ENCODE results near the gene ADCY5.

Gene ADCY5

GRCh38 chr3:123423806-123424205 lies 25.1 kb downstream of the ADCY5 start:
- Histone ChIP-seq H3K27ac (ENCODE audit: low read depth, low read length) (no peak overlapping the region), H3K4me1 (ENCODE audit: control insufficient read depth, low read depth, low read length) (no peaks in the 10 kb centered on the region), H3K79me2 (ENCODE audit: control insufficient read depth, insufficient read depth, low read length) (no peaks in the 10 kb centered on the region), H3K18ac (ENCODE audit: low read length) (no peak overlapping the region), H3K4me3 (ENCODE audit: low read length) (no peak overlapping the region), H4K8ac (ENCODE audit: low read depth, low read length) (no peak overlapping the region), H3K27me3 (ENCODE audit: insufficient read depth, low read length, poor library complexity) (no peaks in the 10 kb centered on the region), H4K5ac (ENCODE audit: low read length) (no peak overlapping the region), H3K79me1 (ENCODE audit: low read length) (no peaks in the 10 kb centered on the region), H3K56ac (ENCODE audit: low read length) (no peak overlapping the region), H2BK120ac (ENCODE audit: low read depth, low read length) (no peak overlapping the region), H2BK5ac (ENCODE audit: low read length) (no peak overlapping the region), H3K36me3 (ENCODE audit: control insufficient read depth, insufficient read depth, low read length) (no peaks in the 10 kb centered on the region), H3K9ac (ENCODE audit: low read length) (no peak overlapping the region), H2BK15ac (replicated peaks; ENCODE audit: low read depth) (no peak overlapping the region), H2AK5ac (ENCODE audit: low read length) (no peak overlapping the region), H3K4me2 (ENCODE audit: low read length) (no peak overlapping the region), H3K23ac (ENCODE audit: low read length) (no peak overlapping the region), H3K4ac (ENCODE audit: low read depth, low read length) (no peak overlapping the region)
- DNase-seq: no peak
- no CpG with 5 or more reads among the region's 7 CpGs for WGBS (ENCODE audit: extremely low coverage, insufficient coverage, low lambda C conversion rate)

GRCh38 chr3:123423031-123423430 lies 25.9 kb downstream of the ADCY5 start:
- no peaks in the 10 kb centered on the region for H3K27me3 ChIP-seq (ENCODE audit: insufficient read depth, low read length, poor library complexity)
- no peak overlapping the region for H4K8ac ChIP-seq (ENCODE audit: low read depth, low read length)
- H3K79me2 ChIP-seq (ENCODE audit: control insufficient read depth, insufficient read depth, low read length): no peaks in the 10 kb centered on the region
- H3K56ac ChIP-seq (ENCODE audit: low read length): no peak overlapping the region
- H3K79me1 ChIP-seq (ENCODE audit: low read length): no peaks in the 10 kb centered on the region
- H2AK5ac ChIP-seq (ENCODE audit: low read length): no peak overlapping the region
- H2BK5ac ChIP-seq (ENCODE audit: low read length): no peak overlapping the region
- no peak overlapping the region for H3K9ac ChIP-seq (ENCODE audit: low read length)
- H3K4ac ChIP-seq (ENCODE audit: low read depth, low read length): no peak overlapping the region
- DNase-seq: no peak
- no peak overlapping the region for H2BK15ac ChIP-seq (replicated peaks; ENCODE audit: low read depth)
- no peak overlapping the region for H4K5ac ChIP-seq (ENCODE audit: low read length)
- no peak overlapping the region for H3K27ac ChIP-seq (ENCODE audit: low read depth, low read length)
- no peak overlapping the region for H3K4me3 ChIP-seq (ENCODE audit: low read length)
- H3K4me2 ChIP-seq (ENCODE audit: low read length): no peak overlapping the region
- H3K18ac ChIP-seq (ENCODE audit: low read length): no peak overlapping the region
- no CpG with 5 or more reads among the region's 12 CpGs for WGBS (ENCODE audit: extremely low coverage, insufficient coverage, low lambda C conversion rate)
- no peaks in the 10 kb centered on the region for H3K4me1 ChIP-seq (ENCODE audit: control insufficient read depth, low read depth, low read length)
- no peak overlapping the region for H2BK120ac ChIP-seq (ENCODE audit: low read depth, low read length)
- H3K23ac ChIP-seq (ENCODE audit: low read length): no peak overlapping the region
- no peaks in the 10 kb centered on the region for H3K36me3 ChIP-seq (ENCODE audit: control insufficient read depth, insufficient read depth, low read length)

GRCh38 chr3:123422457-123422856 lies 26.4 kb downstream of the ADCY5 start:
- Histone ChIP-seq H4K8ac (ENCODE audit: low read depth, low read length) (no peak overlapping the region), H3K4ac (ENCODE audit: low read depth, low read length) (no peak overlapping the region), H3K56ac (ENCODE audit: low read length) (no peak overlapping the region), H2AK5ac (ENCODE audit: low read length) (no peak overlapping the region), H2BK15ac (replicated peaks; ENCODE audit: low read depth) (no peak overlapping the region), H3K79me2 (ENCODE audit: control insufficient read depth, insufficient read depth, low read length) (no peaks in the 10 kb centered on the region), H3K27me3 (ENCODE audit: insufficient read depth, low read length, poor library complexity) (no peaks in the 10 kb centered on the region), H2BK120ac (ENCODE audit: low read depth, low read length) (no peak overlapping the region), H3K4me3 (ENCODE audit: low read length) (no peak overlapping the region), H4K5ac (ENCODE audit: low read length) (no peak overlapping the region), H3K27ac (ENCODE audit: low read depth, low read length) (no peak overlapping the region), H2BK5ac (ENCODE audit: low read length) (no peak overlapping the region), H3K18ac (ENCODE audit: low read length) (no peak overlapping the region), H3K9ac (ENCODE audit: low read length) (no peak overlapping the region), H3K4me1 (ENCODE audit: control insufficient read depth, low read depth, low read length) (no peaks in the 10 kb centered on the region), H3K36me3 (ENCODE audit: control insufficient read depth, insufficient read depth, low read length) (no peaks in the 10 kb centered on the region), H3K79me1 (ENCODE audit: low read length) (no peaks in the 10 kb centered on the region), H3K23ac (ENCODE audit: low read length) (no peak overlapping the region), H3K4me2 (ENCODE audit: low read length) (no peak overlapping the region)
- WGBS (ENCODE audit: extremely low coverage, insufficient coverage, low lambda C conversion rate): no CpG with 5 or more reads among the region's 5 CpGs
- peak; percentile 51 for DNase-seq

GRCh38 chr3:123421353-123422174 lies 27.3 kb downstream of the ADCY5 start:
- H2AK5ac ChIP-seq (ENCODE audit: low read length): no peak overlapping the region
- H3K56ac ChIP-seq (ENCODE audit: low read length): no peak overlapping the region
- no peak overlapping the region for H2BK120ac ChIP-seq (ENCODE audit: low read depth, low read length)
- H4K5ac ChIP-seq (ENCODE audit: low read length): no peak overlapping the region
- no peak overlapping the region for H3K4me2 ChIP-seq (ENCODE audit: low read length)
- H3K9ac ChIP-seq (ENCODE audit: low read length): no peak overlapping the region
- no peak overlapping the region for H4K8ac ChIP-seq (ENCODE audit: low read depth, low read length)
- H2BK15ac ChIP-seq (replicated peaks; ENCODE audit: low read depth): no peak overlapping the region
- no CpG with 5 or more reads among the region's 6 CpGs for WGBS (ENCODE audit: extremely low coverage, insufficient coverage, low lambda C conversion rate)
- no peak overlapping the region for H2BK5ac ChIP-seq (ENCODE audit: low read length)
- no peak overlapping the region for H3K4ac ChIP-seq (ENCODE audit: low read depth, low read length)
- no peaks in the 10 kb centered on the region for H3K36me3 ChIP-seq (ENCODE audit: control insufficient read depth, insufficient read depth, low read length)
- H3K4me1 ChIP-seq (ENCODE audit: control insufficient read depth, low read depth, low read length): no peaks in the 10 kb centered on the region
- no peaks in the 10 kb centered on the region for H3K79me2 ChIP-seq (ENCODE audit: control insufficient read depth, insufficient read depth, low read length)
- H3K23ac ChIP-seq (ENCODE audit: low read length): no peak overlapping the region
- no peaks in the 10 kb centered on the region for H3K79me1 ChIP-seq (ENCODE audit: low read length)
- no peak overlapping the region for H3K4me3 ChIP-seq (ENCODE audit: low read length)
- no peak for DNase-seq
- H3K27me3 ChIP-seq (ENCODE audit: insufficient read depth, low read length, poor library complexity): no peaks in the 10 kb centered on the region
- no peak overlapping the region for H3K27ac ChIP-seq (ENCODE audit: low read depth, low read length)
- H3K18ac ChIP-seq (ENCODE audit: low read length): no peak overlapping the region

GRCh38 chr3:123420416-123420968 lies 28.4 kb downstream of the ADCY5 start:
- no peak overlapping the region for H3K18ac ChIP-seq (ENCODE audit: low read length)
- H3K4me3 ChIP-seq (ENCODE audit: low read length): no peak overlapping the region
- no peak overlapping the region for H3K9ac ChIP-seq (ENCODE audit: low read length)
- no peaks in the 10 kb centered on the region for H3K27me3 ChIP-seq (ENCODE audit: insufficient read depth, low read length, poor library complexity)
- no peak overlapping the region for H2BK120ac ChIP-seq (ENCODE audit: low read depth, low read length)
- H3K36me3 ChIP-seq (ENCODE audit: control insufficient read depth, insufficient read depth, low read length): no peaks in the 10 kb centered on the region
- no peaks in the 10 kb centered on the region for H3K79me1 ChIP-seq (ENCODE audit: low read length)
- no peak overlapping the region for H2AK5ac ChIP-seq (ENCODE audit: low read length)
- WGBS (ENCODE audit: extremely low coverage, insufficient coverage, low lambda C conversion rate): no CpG with 5 or more reads among the region's 8 CpGs
- DNase-seq: no peak
- no peak overlapping the region for H3K56ac ChIP-seq (ENCODE audit: low read length)
- H3K4ac ChIP-seq (ENCODE audit: low read depth, low read length): no peak overlapping the region
- no peaks in the 10 kb centered on the region for H3K4me1 ChIP-seq (ENCODE audit: control insufficient read depth, low read depth, low read length)
- H2BK15ac ChIP-seq (replicated peaks; ENCODE audit: low read depth): no peak overlapping the region
- H4K5ac ChIP-seq (ENCODE audit: low read length): no peak overlapping the region
- H3K79me2 ChIP-seq (ENCODE audit: control insufficient read depth, insufficient read depth, low read length): no peaks in the 10 kb centered on the region
- no peak overlapping the region for H4K8ac ChIP-seq (ENCODE audit: low read depth, low read length)
- H2BK5ac ChIP-seq (ENCODE audit: low read length): no peak overlapping the region
- H3K4me2 ChIP-seq (ENCODE audit: low read length): no peak overlapping the region
- no peak overlapping the region for H3K27ac ChIP-seq (ENCODE audit: low read depth, low read length)
- H3K23ac ChIP-seq (ENCODE audit: low read length): no peak overlapping the region
